Measurements from ENCODE around the gene NT5C1A.

NT5C1A gene

DNA sequence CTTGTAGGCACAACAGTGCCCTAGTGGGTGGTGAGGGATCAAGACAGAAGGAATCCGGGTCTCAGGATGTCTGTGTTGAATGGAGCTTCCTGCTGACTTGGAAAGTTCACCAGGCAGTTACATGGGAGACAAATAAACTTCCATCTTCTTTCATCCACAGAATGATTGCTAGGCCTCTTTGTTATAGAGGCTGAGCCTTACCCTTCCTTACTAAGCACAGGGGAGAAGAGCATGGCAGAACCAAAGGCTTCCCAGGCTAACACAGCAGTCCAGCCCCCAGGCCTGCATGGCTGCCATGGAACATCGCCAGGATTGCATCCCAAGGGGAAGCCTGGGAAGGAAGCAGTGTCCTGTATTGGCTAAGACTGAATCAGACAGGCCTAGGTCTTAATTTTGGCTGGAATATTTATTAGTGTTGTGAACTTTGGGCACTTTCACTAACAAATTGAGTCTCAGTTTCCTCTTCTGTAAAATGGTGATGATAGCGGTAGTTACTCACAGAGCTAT is 51.2 kb downstream of the NT5C1A start:
- no peak overlapping the region for H3K4me3 ChIP-seq
- H3K27ac ChIP-seq: no peak overlapping the region

- H3K4me3 ChIP-seq: no peak overlapping the region
- H3K27ac ChIP-seq: no peak overlapping the region
These were observed 54.3 kb downstream of the NT5C1A start for GRCh38 chr1:39617488-39618049.

- H3K27ac ChIP-seq: no peak overlapping the region
These were observed 56.7 kb downstream of the NT5C1A start for GRCh38 chr1:39615086-39615673.

DNA sequence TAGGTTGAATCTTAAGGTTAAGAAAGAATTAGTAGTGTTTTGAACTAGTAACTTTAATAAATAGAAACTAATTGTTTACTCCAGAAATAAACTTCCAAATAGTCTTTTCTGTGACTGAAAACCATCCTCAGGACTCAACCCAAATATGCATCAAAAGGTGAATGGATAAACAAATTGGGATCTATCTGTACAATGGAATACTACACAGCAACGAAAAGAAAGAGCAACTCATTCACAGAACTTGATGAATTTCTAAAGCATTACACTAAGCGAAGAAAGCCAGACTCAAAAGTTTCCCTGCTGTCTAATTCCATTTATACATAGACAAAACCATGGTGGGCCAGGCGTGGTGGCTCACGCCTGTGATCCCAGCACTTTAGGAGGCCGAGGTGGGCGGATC is 57.4 kb downstream of the NT5C1A start:
- Histone ChIP-seq H3K4me3 (no peak overlapping the region), H3K27ac (no peak overlapping the region)

More at GRCh38 chr1:39615086-39615673, 56.7 kb downstream of the NT5C1A start:
- H3K4me3 ChIP-seq: no peak overlapping the region

GRCh38 chr1:39613250-39613649 is 58.7 kb downstream of the NT5C1A start:
- Histone ChIP-seq H3K4me3 (no peak overlapping the region), H3K27ac (no peak overlapping the region)

DNA sequence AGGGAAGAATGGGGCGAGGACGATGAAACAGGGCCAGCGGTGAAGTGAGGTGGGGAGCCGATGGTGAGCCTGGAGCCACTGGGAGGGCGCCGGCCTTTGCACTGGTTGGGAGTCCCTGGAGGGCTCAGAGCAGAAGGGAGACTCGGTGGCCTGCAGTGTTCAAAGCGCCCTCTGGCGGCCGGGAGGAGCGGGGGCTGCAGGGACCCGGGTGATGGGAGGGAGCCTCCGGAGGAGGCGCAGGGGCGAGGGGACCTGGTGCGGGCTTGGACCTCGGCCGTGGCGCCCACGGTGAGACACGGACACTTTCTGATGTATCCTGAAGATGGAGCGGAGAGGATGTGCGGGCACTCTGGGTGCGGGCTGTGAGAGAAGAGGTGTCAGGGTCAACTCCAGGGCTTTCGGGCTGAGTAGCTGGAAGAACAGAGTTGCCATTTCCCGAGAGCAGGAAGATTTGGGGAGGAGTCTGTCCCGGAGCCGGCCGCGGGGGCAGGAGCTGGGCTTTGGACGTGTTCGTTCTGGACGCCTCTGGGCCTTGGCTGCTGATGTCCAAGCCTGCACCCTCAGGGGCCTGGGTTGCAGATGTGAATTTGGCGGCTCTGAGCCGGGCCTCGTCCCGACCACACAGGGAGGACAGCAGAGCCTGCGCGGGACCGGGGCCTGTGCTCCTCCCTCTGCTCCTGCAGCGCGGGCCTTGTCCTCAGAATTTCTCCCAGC is 62.1 kb downstream of the NT5C1A start:
- H3K4me3 ChIP-seq: no peak overlapping the region

More for the DNA sequence above, 62.1 kb downstream of the NT5C1A start:
- peak overlapping the region in 1 of 21 experiments; percentile 35 for H3K27ac ChIP-seq
